Transverse colon (tissue), 4 donors: ENCODE data around the gene MYLK. TPM values are rescaled to one million over a fixed set of nuclear protein-coding genes. Genes with fewer than 3 reads are reported as not detected.

ENCODE experiments used
- DNase-seq: peaks from one replicate; pipeline ENCODE4 v3.0.0-alpha.2; 2019
- H3K27ac ChIP-seq, 4 donors: fragments of 200-600 bp; sonication (generic); 2 replicates each; pipeline ENCODE4 v1.5.1; 2016 to 2018; ENCODE audit warnings: inconsistent platforms in 4 of 4
- H3K27me3 ChIP-seq: fragments of 200-600 bp; sonication (generic); 2 replicates; pipeline ENCODE4 v1.5.1; 2017; ENCODE audit warnings: inconsistent platforms
- H3K36me3 ChIP-seq, 4 donors: fragments of 200-600 bp; sonication (generic); 2 replicates each; pipeline ENCODE4 v1.5.1; 2017 to 2019; ENCODE audit warnings: inconsistent platforms in 4 of 4
- H3K4me1 ChIP-seq, 4 donors: fragments of 200-600 bp; sonication (generic); 2 replicates each; pipeline ENCODE4 v1.5.1; 2017 to 2020; ENCODE audit warnings: inconsistent platforms in 4 of 4
- H3K4me3 ChIP-seq, 4 donors: fragments of 200-600 bp; sonication (generic); 1 replicate in 1 of 4; 2 replicates in 3 of 4; pipeline versions ENCODE4 v1.5.1 to v1.6.1; 2017 to 2019; ENCODE audit warnings: inconsistent platforms in 4 of 4
- H3K9me3 ChIP-seq, 2 donors: fragments of 200-600 bp; sonication (generic); 2 replicates each; pipeline ENCODE4 v1.5.1; 2017 to 2019; ENCODE audit warnings: inconsistent platforms in 2 of 2
- EP300 ChIP-seq: sonication (generic); formaldehyde crosslinking; IDR thresholded peaks from one replicate; pipeline ENCODE4 v1.6.1; 2017; ENCODE audit warnings: antibody characterized with exemption, low read depth
- POLR2A ChIP-seq: fragments of 450-650 bp; IDR thresholded peaks from one replicate; pipeline ENCODE4 v1.6.1; 2016; ENCODE audit warnings: antibody characterized with exemption, mild to moderate bottlenecking, moderate library complexity
- POLR2AphosphoS5 ChIP-seq, 3 donors: sonication (generic); formaldehyde crosslinking; IDR thresholded peaks; one replicate each; pipeline ENCODE4 v1.6.1; 2016; ENCODE audit warnings: antibody characterized with exemption in 3 of 3
- WGBS, 2 donors: methylation state at CpG; one replicate each; pipeline ENCODE4 v1.1.5; 2018; ENCODE audit warnings: low coverage in 1 of 2; 5-methylcytosine and 5-hydroxymethylcytosine counted together
- in situ Hi-C, 4 donors: fragments of 200-750 bp; cut with MboI; loops; one replicate each; pipeline versions ENCODE4 v1.15.0 to v1.15.1; 2017; ENCODE audit warnings: low sequenced_read_pairs in 3 of 4, low pct_ligation_motif_present in 1 of 4, low pct_unique_long_range_greater_than_20kb in 1 of 4
- intact Hi-C: fragments of 100-400 bp; cut with DNase I; formaldehyde crosslinking; loops from one replicate; pipeline ENCODE4 v1.15.1; 2023; ENCODE audit warnings: low total_unique reads
- total RNA-seq, 4 donors: library from RNA; depleted of rRNA; stranded (reverse); fragments of >200 nt; gene quantifications; one replicate each; pipeline ENCODE4 v1.1.0, GENCODE V29; 2016
- TF ChIP-seq, protein P1 (sequence below), 5 experiments: fragments of 200-600 bp in 3 of 5; fragments of 450-650 bp in 2 of 5; sonication (generic) in 3 of 5; IDR thresholded peaks; 1 replicate in 2 of 5; 2 replicates in 3 of 5; pipeline ENCODE4 v1.5.1; 2016 to 2017; ENCODE audit warnings: antibody characterized with exemption in 5 of 5, inconsistent platforms in 3 of 5, mild to moderate bottlenecking in 2 of 5, moderate library complexity in 1 of 5

The MYLK gene
- total RNA-seq, 4 donors from 2014 or later, result 230 to 527 (median 349) TPM

DNA sequence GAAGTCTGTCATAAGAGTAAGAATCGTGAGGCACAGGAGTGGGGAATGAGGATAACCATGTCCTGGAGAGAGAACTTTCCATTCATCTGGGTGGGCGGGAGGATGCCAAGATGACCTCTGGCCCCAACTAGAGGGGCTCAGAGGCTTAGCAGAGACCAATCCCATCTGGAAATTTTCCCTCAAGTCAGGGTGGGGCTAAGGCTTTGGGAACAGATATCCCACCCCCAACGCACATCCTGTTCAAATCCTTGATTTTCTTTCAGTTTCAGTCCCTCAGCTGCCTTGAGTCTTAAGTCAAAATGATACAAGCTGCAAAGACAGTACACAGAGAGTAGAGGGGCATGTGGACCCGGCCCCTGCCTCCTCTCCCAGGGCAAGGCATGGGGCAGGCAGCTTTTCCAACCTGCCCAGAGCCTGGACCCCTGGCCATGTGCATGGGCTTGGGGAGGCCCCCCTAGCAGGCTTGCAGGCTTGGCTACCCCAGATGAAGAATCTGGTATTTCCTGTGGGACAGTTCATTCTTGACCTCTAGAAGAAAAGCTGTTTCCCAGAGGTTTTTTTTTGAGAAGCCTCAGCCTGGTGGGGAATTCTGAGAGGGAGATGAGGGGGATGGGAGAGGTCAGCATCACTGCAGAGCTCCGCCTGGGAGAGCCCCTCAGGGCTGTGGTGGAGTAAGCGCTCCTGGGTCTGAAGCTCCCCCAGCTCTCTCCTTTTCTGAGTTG lies 189.6 kb downstream of the MYLK start:
- intact Hi-C loops (no loop called here), in situ Hi-C loops (no loop called here)
- Histone ChIP-seq H3K4me3 (peak overlapping the region in 1 of 4 donors; percentile 6), H3K9me3 (no peaks in the 10 kb centered on the region), H3K36me3 (no peaks in the 10 kb centered on the region), H3K27ac (peak overlapping the region; percentile 81 to 89 (median 86)), H3K27me3 (no peaks in the 10 kb centered on the region), H3K4me1 (peaks cover 17 to 57% (median 26%) of the 10 kb centered on the region in 4 donors)
- DNase-seq, result no peak
- TF ChIP-seq, protein P1, sequence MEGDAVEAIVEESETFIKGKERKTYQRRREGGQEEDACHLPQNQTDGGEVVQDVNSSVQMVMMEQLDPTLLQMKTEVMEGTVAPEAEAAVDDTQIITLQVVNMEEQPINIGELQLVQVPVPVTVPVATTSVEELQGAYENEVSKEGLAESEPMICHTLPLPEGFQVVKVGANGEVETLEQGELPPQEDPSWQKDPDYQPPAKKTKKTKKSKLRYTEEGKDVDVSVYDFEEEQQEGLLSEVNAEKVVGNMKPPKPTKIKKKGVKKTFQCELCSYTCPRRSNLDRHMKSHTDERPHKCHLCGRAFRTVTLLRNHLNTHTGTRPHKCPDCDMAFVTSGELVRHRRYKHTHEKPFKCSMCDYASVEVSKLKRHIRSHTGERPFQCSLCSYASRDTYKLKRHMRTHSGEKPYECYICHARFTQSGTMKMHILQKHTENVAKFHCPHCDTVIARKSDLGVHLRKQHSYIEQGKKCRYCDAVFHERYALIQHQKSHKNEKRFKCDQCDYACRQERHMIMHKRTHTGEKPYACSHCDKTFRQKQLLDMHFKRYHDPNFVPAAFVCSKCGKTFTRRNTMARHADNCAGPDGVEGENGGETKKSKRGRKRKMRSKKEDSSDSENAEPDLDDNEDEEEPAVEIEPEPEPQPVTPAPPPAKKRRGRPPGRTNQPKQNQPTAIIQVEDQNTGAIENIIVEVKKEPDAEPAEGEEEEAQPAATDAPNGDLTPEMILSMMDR (IDR thresholded peaks at IDR 0.05), result no peak
- TF ChIP-seq EP300 (no peak), POLR2AphosphoS5 (IDR thresholded peaks at IDR 0.05) (no peak), POLR2A (no peak)
- WGBS, 2 donors, result 54 to 58% methylated on average over 2 to 6 of the region's 6 CpGs

GRCh38 chr3:123693584-123694190 lies 190.4 kb downstream of the MYLK start:
- Histone ChIP-seq H3K4me1 (peaks cover 20 to 63% (median 27%) of the 10 kb centered on the region in 4 donors), H3K9me3 (no peaks in the 10 kb centered on the region), H3K27ac (peak overlapping the region; percentile 81 to 89 (median 86)), H3K36me3 (no peaks in the 10 kb centered on the region), H3K27me3 (no peaks in the 10 kb centered on the region), H3K4me3 (peak overlapping the region in 1 of 4 donors; percentile 6)
- intact Hi-C loops, result no loop called here
- DNase-seq, result no peak
- in situ Hi-C loops, result no loop called here
- TF ChIP-seq, protein P1 (IDR thresholded peaks at IDR 0.05), result no peak
- TF ChIP-seq POLR2AphosphoS5 (IDR thresholded peaks at IDR 0.05), result no peak
- no peak for TF ChIP-seq POLR2A
- TF ChIP-seq EP300, result no peak
- WGBS, 2 donors, result 60 to 64% methylated on average over 1 to 2 of the region's 2 CpGs

GRCh38 chr3:123692671-123693070 lies 191.5 kb downstream of the MYLK start:
- H3K4me1 ChIP-seq, result peaks cover 20 to 64% (median 27%) of the 10 kb centered on the region in 4 donors
- no peak overlapping the region for H3K4me3 ChIP-seq

GRCh38 chr3:123692041-123692440 lies 192.1 kb downstream of the MYLK start:
- H3K27ac ChIP-seq, result peak overlapping the region; percentile 81 to 89 (median 86)
- peaks cover 20 to 66% (median 27%) of the 10 kb centered on the region in 4 donors for H3K4me1 ChIP-seq
- no peaks in the 10 kb centered on the region for H3K27me3 ChIP-seq
- in situ Hi-C loops (no loop called here), intact Hi-C loops (no loop called here)
- H3K4me3 ChIP-seq, result no peak overlapping the region
- no peaks in the 10 kb centered on the region for H3K9me3 ChIP-seq
- TF ChIP-seq POLR2AphosphoS5 (IDR thresholded peaks at IDR 0.05), result no peak
- TF ChIP-seq EP300, result no peak
- TF ChIP-seq, protein P1 (IDR thresholded peaks at IDR 0.05), result no peak
- TF ChIP-seq POLR2A, result no peak
- DNase-seq, result no peak
- WGBS, 2 donors, result 72 to 73% methylated on average over 7 to 9 of the region's 9 CpGs
- H3K36me3 ChIP-seq, result no peaks in the 10 kb centered on the region

More at GRCh38 chr3:123692671-123693070, 191.5 kb downstream of the MYLK start:
- 75 to 100% methylated on average over 1 to 13 of the region's 13 CpGs for WGBS, 2 donors
- H3K27ac ChIP-seq, result peak overlapping the region; percentile 81 to 89 (median 86)
- no peak for DNase-seq
- TF ChIP-seq EP300 (no peak), POLR2A (no peak), POLR2AphosphoS5 (IDR thresholded peaks at IDR 0.05) (no peak)
- TF ChIP-seq, protein P1 (IDR thresholded peaks at IDR 0.05), result no peak
- no peaks in the 10 kb centered on the region for H3K9me3 ChIP-seq
- in situ Hi-C loops (no loop called here), intact Hi-C loops (no loop called here)
- no peaks in the 10 kb centered on the region for H3K27me3 ChIP-seq
- no peaks in the 10 kb centered on the region for H3K36me3 ChIP-seq
